Smooth muscle cell (in vitro differentiated cells): ENCODE data around the gene PCDH9. TPM values are rescaled to one million over a fixed set of nuclear protein-coding genes. Genes with fewer than 3 reads are reported as not detected.

ENCODE experiments used
- DNase-seq: peaks from one replicate; lab custom pipeline; 2025; ENCODE audit not compliant: unreplicated experiment; lab: John Stamatoyannopoulos, UW
- H2AFZ ChIP-seq: fragments of 200-600 bp; sonication (generic); 2 replicates; pipeline ENCODE4 v1.6.0; 2016; ENCODE audit warnings: antibody characterized with exemption, low read depth, mild to moderate bottlenecking
- H3F3A ChIP-seq: fragments of 200-600 bp; sonication (generic); 2 replicates; pipeline ENCODE4 v1.6.0; 2017; ENCODE audit warnings: antibody characterized with exemption, low read depth
- H3K27ac ChIP-seq: fragments of 200-600 bp; sonication (generic); 2 replicates; pipeline ENCODE4 v1.5.1; 2016; ENCODE audit warnings: low read depth, mild to moderate bottlenecking
- H3K27me3 ChIP-seq: fragments of 200-600 bp; sonication (generic); 2 replicates; pipeline ENCODE4 v1.6.1; 2016; ENCODE audit warnings: low read depth, mild to moderate bottlenecking
- H3K36me3 ChIP-seq: fragments of 200-600 bp; sonication (generic); 2 replicates; pipeline ENCODE4 v1.5.1; 2016; ENCODE audit warnings: low read depth
- H3K4me1 ChIP-seq: fragments of 200-600 bp; sonication (generic); 2 replicates; pipeline ENCODE4 v1.5.1; 2016; ENCODE audit warnings: low read depth
- H3K4me2 ChIP-seq: fragments of 200-600 bp; sonication (generic); 2 replicates; pipeline ENCODE4 v1.6.0; 2016; ENCODE audit warnings: mild to moderate bottlenecking
- H3K4me3 ChIP-seq: fragments of 200-600 bp; sonication (generic); 2 replicates; pipeline ENCODE4 v1.5.1; 2016; ENCODE audit warnings: mild to moderate bottlenecking
- H3K79me2 ChIP-seq: fragments of 200-600 bp; sonication (generic); 2 replicates; pipeline ENCODE4 v1.6.0; 2016; ENCODE audit warnings: low read depth, mild to moderate bottlenecking
- H3K9ac ChIP-seq: fragments of 200-600 bp; sonication (generic); 2 replicates; pipeline ENCODE4 v1.6.0; 2016; ENCODE audit warnings: low read depth
- H3K9me3 ChIP-seq: fragments of 200-600 bp; sonication (generic); replicated peaks from 2 replicates; pipeline ENCODE4 v1.5.1; 2016; ENCODE audit warnings: low read depth
- H4K20me1 ChIP-seq: fragments of 200-600 bp; sonication (generic); 2 replicates; pipeline ENCODE4 v1.6.0; 2016; ENCODE audit warnings: low read depth
- WGBS: methylation state at CpG from one replicate; pipeline ENCODE4 v1.1.7; 2016; ENCODE audit warnings: low lambda C conversion rate; 5-methylcytosine and 5-hydroxymethylcytosine counted together
- polyA plus RNA-seq: library from polyadenylated mRNA; unstranded; fragments of >200 nt; fragmentation: Nextera tagmentation; extraction: Ambion mirVana; gene quantifications from 2 replicates; pipeline ENCODE4 v1.2.1, GENCODE V29; 2016
- total RNA-seq: library from RNA; depleted of rRNA; stranded (reverse); fragments of >200 nt; gene quantifications from 2 replicates; pipeline ENCODE4 v1.2.3, GENCODE V29; 2014
- TF ChIP-seq, protein P1 (sequence below): fragments of 200-600 bp; sonication (generic); IDR thresholded peaks from 2 replicates; pipeline ENCODE4 v1.5.1; 2017; ENCODE audit warnings: borderline replicate concordance, mild to moderate bottlenecking, antibody characterized with exemption; ENCODE audit not compliant: insufficient read depth, poor library complexity, severe bottlenecking

Gene PCDH9
- total and polyA plus RNA-seq, 2 experiments from 2014 or later = 0.65 to 1.9 TPM

DNA sequence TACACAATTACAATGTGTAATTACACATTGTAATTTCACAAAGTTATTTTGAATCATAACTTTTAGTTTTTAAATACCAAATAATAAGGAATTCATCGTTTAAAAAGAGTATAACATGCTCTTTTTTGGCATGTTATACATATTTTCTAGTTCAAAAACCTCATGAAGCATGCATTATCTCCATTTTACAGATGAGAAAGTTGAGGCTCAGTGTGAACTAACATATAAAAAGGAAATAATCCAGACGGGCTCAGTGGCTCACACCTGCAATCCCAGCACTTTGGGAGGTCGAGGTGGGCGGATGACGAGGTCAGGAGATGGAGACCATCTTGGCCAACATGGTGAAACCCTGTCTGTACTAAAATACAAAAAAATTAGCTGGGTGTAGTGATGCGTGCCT is 107.9 kb downstream of the PCDH9 start:
- DNase-seq = no peak
- Histone ChIP-seq H3K4me1 (no peaks in the 10 kb centered on the region), H3K79me2 (no peaks in the 10 kb centered on the region), H3K9me3 (no peaks in the 10 kb centered on the region), H3K9ac (no peak overlapping the region), H4K20me1 (no peaks in the 10 kb centered on the region), H3K4me2 (no peak overlapping the region), H3K27ac (no peak overlapping the region), H3K4me3 (no peak overlapping the region), H3K36me3 (no peaks in the 10 kb centered on the region), H3F3A (no peaks in the 10 kb centered on the region), H3K27me3 (no peaks in the 10 kb centered on the region), H2AFZ (no peak overlapping the region)
- TF ChIP-seq, protein P1, sequence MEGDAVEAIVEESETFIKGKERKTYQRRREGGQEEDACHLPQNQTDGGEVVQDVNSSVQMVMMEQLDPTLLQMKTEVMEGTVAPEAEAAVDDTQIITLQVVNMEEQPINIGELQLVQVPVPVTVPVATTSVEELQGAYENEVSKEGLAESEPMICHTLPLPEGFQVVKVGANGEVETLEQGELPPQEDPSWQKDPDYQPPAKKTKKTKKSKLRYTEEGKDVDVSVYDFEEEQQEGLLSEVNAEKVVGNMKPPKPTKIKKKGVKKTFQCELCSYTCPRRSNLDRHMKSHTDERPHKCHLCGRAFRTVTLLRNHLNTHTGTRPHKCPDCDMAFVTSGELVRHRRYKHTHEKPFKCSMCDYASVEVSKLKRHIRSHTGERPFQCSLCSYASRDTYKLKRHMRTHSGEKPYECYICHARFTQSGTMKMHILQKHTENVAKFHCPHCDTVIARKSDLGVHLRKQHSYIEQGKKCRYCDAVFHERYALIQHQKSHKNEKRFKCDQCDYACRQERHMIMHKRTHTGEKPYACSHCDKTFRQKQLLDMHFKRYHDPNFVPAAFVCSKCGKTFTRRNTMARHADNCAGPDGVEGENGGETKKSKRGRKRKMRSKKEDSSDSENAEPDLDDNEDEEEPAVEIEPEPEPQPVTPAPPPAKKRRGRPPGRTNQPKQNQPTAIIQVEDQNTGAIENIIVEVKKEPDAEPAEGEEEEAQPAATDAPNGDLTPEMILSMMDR = no peak
- WGBS = 75% methylated on average over 6 of the region's 6 CpGs

DNA sequence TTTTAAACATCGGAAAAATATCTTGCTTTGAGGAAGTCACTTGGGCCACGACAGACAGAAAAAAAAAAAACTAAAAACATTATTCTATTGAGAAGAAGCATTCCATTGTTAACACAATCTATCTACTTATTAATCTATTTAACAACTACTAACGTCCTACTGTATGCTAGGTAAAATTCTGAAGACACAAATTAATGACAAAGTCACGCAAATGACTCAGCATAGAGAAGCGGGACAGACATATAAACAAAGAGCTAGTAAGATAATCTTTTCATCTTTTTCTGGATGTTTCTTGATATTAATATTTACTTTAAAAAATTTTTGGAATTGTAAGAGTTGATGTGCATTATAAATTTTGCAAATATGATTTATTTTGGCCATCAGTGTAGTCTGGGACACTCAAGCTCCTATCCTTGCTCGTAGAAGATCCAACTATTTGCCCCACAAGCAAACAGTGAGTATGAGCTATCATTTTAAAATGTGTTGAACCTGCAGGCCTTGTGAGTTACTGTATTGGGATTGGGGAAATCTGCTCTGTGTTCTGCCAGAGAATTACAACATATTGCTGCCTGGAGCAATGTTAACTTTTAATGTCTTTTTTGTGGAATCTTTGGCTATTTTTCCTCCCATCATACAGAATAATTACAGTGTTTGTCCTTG is 109.1 kb downstream of the PCDH9 start:
- Histone ChIP-seq H3K36me3 (no peaks in the 10 kb centered on the region), H3K27ac (peak overlapping the region; percentile 65), H3K4me2 (no peak overlapping the region), H2AFZ (no peak overlapping the region), H4K20me1 (no peaks in the 10 kb centered on the region), H3K4me3 (no peak overlapping the region), H3K9ac (no peak overlapping the region), H3K4me1 (no peaks in the 10 kb centered on the region), H3K79me2 (no peaks in the 10 kb centered on the region), H3K27me3 (no peaks in the 10 kb centered on the region), H3K9me3 (no peaks in the 10 kb centered on the region), H3F3A (no peaks in the 10 kb centered on the region)
- WGBS = 58% methylated on average over 6 of the region's 6 CpGs
- no peak for DNase-seq
- TF ChIP-seq, protein P1 = no peak

DNA sequence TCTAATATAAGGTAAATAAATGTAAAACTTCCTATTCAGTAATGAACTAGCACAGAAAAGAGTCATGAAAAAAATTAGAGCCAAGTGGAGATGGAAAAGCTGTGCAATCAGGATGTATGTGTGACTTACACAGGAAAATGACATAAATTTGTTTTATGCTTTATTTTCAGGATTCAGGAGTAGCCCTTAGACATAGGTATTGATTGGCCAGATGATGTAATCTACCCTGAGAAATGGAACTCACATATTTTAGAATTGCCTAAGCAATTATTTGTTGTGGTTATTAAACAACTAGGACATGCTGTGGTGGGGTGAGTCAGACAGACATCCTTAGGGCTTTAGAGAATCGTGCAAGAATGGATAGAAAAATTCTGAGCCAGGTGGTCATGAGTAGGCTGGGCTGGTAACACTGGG is 110.6 kb downstream of the PCDH9 start:
- no peaks in the 10 kb centered on the region for H3K27me3 ChIP-seq
- H3K36me3 ChIP-seq = no peaks in the 10 kb centered on the region
- H3K4me2 ChIP-seq = no peak overlapping the region
- H2AFZ ChIP-seq = no peak overlapping the region
- no peak overlapping the region for H3K9ac ChIP-seq
- H3K79me2 ChIP-seq = no peaks in the 10 kb centered on the region
- no peaks in the 10 kb centered on the region for H3K4me1 ChIP-seq
- H3K4me3 ChIP-seq = no peak overlapping the region
- H3K27ac ChIP-seq = peak overlapping the region; percentile 65
- 13% methylated on average over 1 of the region's 1 CpG for WGBS
- H3F3A ChIP-seq = no peaks in the 10 kb centered on the region
- no peaks in the 10 kb centered on the region for H4K20me1 ChIP-seq
- H3K9me3 ChIP-seq = no peaks in the 10 kb centered on the region
- TF ChIP-seq, protein P1 = no peak
- DNase-seq = no peak

DNA sequence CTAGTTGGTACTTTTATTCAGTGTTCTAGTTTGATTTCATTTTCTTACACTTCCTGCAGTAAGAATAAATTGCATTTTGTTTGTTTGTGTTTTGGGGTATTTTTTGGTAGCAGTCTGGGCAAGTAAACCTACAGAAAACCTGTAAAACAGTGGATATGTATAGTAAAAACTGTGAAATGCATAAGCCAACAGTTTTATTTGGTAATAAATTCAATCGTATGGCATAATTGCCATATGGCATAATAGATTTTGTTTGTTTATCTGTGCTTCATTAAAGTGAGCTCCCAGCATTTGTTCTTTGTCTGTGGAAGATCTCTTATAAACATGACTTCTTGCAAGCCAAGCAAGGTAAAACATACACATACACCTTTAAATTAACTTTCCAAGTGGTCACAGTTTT is 111.9 kb downstream of the PCDH9 start:
- H2AFZ ChIP-seq = no peak overlapping the region
- H3K9ac ChIP-seq = no peak overlapping the region
- no peaks in the 10 kb centered on the region for H3K36me3 ChIP-seq
- DNase-seq = no peak
- no peaks in the 10 kb centered on the region for H3K4me1 ChIP-seq
- TF ChIP-seq, protein P1 = no peak
- no peak overlapping the region for H3K4me2 ChIP-seq
- H3K4me3 ChIP-seq = no peak overlapping the region
- no peaks in the 10 kb centered on the region for H4K20me1 ChIP-seq
- no peaks in the 10 kb centered on the region for H3K27me3 ChIP-seq
- no peaks in the 10 kb centered on the region for H3K79me2 ChIP-seq
- H3K27ac ChIP-seq = no peak overlapping the region
- H3F3A ChIP-seq = no peaks in the 10 kb centered on the region
- no peaks in the 10 kb centered on the region for H3K9me3 ChIP-seq
- WGBS = 88% methylated on average over 1 of the region's 1 CpG
